Measurements from ENCODE around the gene IFITM2. TPM values are rescaled to one million over a fixed set of nuclear protein-coding genes. Genes with fewer than 3 reads are reported as not detected.
"Not testable (repeated sequence)": the region's sequence is repeated elsewhere in the genome, so short reads cannot be mapped to it uniquely, and the experiment has no call there.

Gene IFITM2
- total and polyA plus RNA-seq, 8 donors = 32.1 to 182 (median 98.1) TPM

- intact Hi-C loops (cut with DNase I) = not testable (repeated sequence)
Observed at GRCh38 chr11:319888-320273, 12.3 kb downstream of the IFITM2 start.

GRCh38 chr11:324156-324555 is 16.5 kb downstream of the IFITM2 start:
- H3K27ac ChIP-seq = no peak overlapping the region
- no peak for ATAC-seq
- peaks cover 0 to 15% (median 7%) of the 10 kb centered on the region in 3 donors for H3K4me1 ChIP-seq
- no peaks in the 10 kb centered on the region for H3K27me3 ChIP-seq
- 67 to 70% methylated on average over 11 of the region's 11 CpGs for WGBS, 2 donors
- no peaks in the 10 kb centered on the region for H3K36me3 ChIP-seq
- no peak for FAIRE-seq
- H3K9me3 ChIP-seq = no peaks in the 10 kb centered on the region
- no peak overlapping the region for H3K4me3 ChIP-seq
- intact Hi-C loops (cut with DNase I) = no loop called here
- TF ChIP-seq CTCF (IDR thresholded peaks at IDR 0.05) = no peak
- DNase-seq = no peak

More at GRCh38 chr11:319888-320273, 12.3 kb downstream of the IFITM2 start:
- peak overlapping the region; percentile 15 to 78 (median 52) for H3K4me3 ChIP-seq
- H3K4me1 ChIP-seq, H3K9me3 ChIP-seq, H3K36me3 ChIP-seq, H3K27me3 ChIP-seq, FAIRE-seq: not testable (repeated sequence)
- H3K27ac ChIP-seq = peak overlapping the region; percentile 58 to 98 (median 78)
- 19 to 30% methylated on average over 5 to 8 of the region's 10 CpGs for WGBS, 2 donors
- peak in 3 of 4 donors; percentile 0 to 4 (median 4) for ATAC-seq
- DNase-seq = peak in 2 of 6 donors; percentile 15 to 48

- FAIRE-seq; H3K27me3 ChIP-seq; H3K36me3 ChIP-seq; ATAC-seq; DNase-seq; H3K9me3 ChIP-seq; intact Hi-C loops (cut with DNase I); H3K4me3 ChIP-seq: not testable (repeated sequence)
- peaks cover 0 to 15% (median 7%) of the 10 kb centered on the region in 3 donors for H3K4me1 ChIP-seq
- H3K27ac ChIP-seq = peak overlapping the region in 1 of 4 donors; percentile 33
- WGBS, 2 donors = 54 to 63% methylated on average over 27 to 28 of the region's 34 CpGs
Observed at GRCh38 chr11:324593-325517, 17.2 kb downstream of the IFITM2 start.

- FAIRE-seq (no peak), DNase-seq (no peak), ATAC-seq (no peak)
- no peaks in the 10 kb centered on the region for H3K36me3 ChIP-seq
- no peaks in the 10 kb centered on the region for H3K9me3 ChIP-seq
- intact Hi-C loops (cut with DNase I) = no loop called here
- 70 to 80% methylated on average over 30 of the region's 30 CpGs for WGBS, 2 donors
- peak overlapping the region in 3 of 4 donors; percentile 62 to 80 (median 79) for H3K27ac ChIP-seq
- H3K27me3 ChIP-seq = no peaks in the 10 kb centered on the region
- TF ChIP-seq CTCF (IDR thresholded peaks at IDR 0.05) = no peak
- peaks cover 0 to 15% (median 7%) of the 10 kb centered on the region in 3 donors for H3K4me1 ChIP-seq
- H3K4me3 ChIP-seq = no peak overlapping the region
Observed at GRCh38 chr11:325796-326591, 18.4 kb downstream of the IFITM2 start.

GRCh38 chr11:326592-326841 is 18.9 kb downstream of the IFITM2 start:
- FAIRE-seq (no peak), DNase-seq (no peak), ATAC-seq (peak in 2 of 4 donors; percentile 8 to 17)
- TF ChIP-seq CTCF (IDR thresholded peaks at IDR 0.05) = no peak
- H3K4me1 ChIP-seq = peaks cover 0 to 15% (median 7%) of the 10 kb centered on the region in 3 donors
- H3K4me3 ChIP-seq = no peak overlapping the region
- peak overlapping the region; percentile 13 to 80 (median 70) for H3K27ac ChIP-seq
- intact Hi-C loops (cut with DNase I) = no loop called here
- H3K27me3 ChIP-seq = no peaks in the 10 kb centered on the region
- WGBS, 2 donors = 72 to 79% methylated on average over 6 of the region's 6 CpGs
- no peaks in the 10 kb centered on the region for H3K36me3 ChIP-seq
- H3K9me3 ChIP-seq = no peaks in the 10 kb centered on the region

Data from pancreas (tissue), 10 donors.